AG04450 (cell line): ENCODE results near the gene FANCD2. TPM values are rescaled to one million over a fixed set of nuclear protein-coding genes. Genes with fewer than 3 reads are reported as not detected.
"Not testable (repeated sequence)": the region's sequence is repeated elsewhere in the genome, so short reads cannot be mapped to it uniquely, and the experiment has no call there.

Experiments
- CTCF ChIA-PET: fragments of 300-600, 350-600 bp; formaldehyde crosslinking; extraction: SDS; loops from one replicate; lab custom pipeline; 2022; ENCODE audit warnings: antibody characterized with exemption, inconsistent platforms; lab: Charles Lee
- POLR2A ChIA-PET: fragments of 350-600 bp; formaldehyde crosslinking; extraction: SDS; loops from one replicate; lab custom pipeline; 2021; ENCODE audit warnings: antibody characterized with exemption, inconsistent platforms; lab: Yijun Ruan, JAX
- DNase-seq: peaks from one replicate; pipeline ENCODE4 v3.0.0-alpha.2; 2011; ENCODE audit warnings: low read depth, low spot score
- H3K27ac ChIP-seq: one replicate; pipeline ENCODE4 v1.5.1; 2012; ENCODE audit warnings: low read depth, low read length, control low read depth
- H3K27me3 ChIP-seq: one replicate; pipeline ENCODE4 v1.6.0; 2012; ENCODE audit warnings: low read length; ENCODE audit not compliant: control insufficient read depth, insufficient read depth
- H3K4me3 ChIP-seq: 2 replicates; pipeline ENCODE4 v1.5.1; 2011; ENCODE audit warnings: mild to moderate bottlenecking, low read depth, low read length, control low read depth
- H3K9me3 ChIP-seq: 2 replicates; pipeline ENCODE4 v1.5.1; 2012; ENCODE audit warnings: low read length; ENCODE audit not compliant: control insufficient read depth, insufficient read depth
- CTCF ChIP-seq: IDR thresholded peaks from 2 replicates; pipeline ENCODE4 v1.5.1; 2011; ENCODE audit warnings: low read depth, low read length, control low read depth, inconsistent platforms
- polyA plus RNA-seq: library from polyadenylated mRNA; depleted of rRNA; stranded (reverse); fragments of >200 nt; gene quantifications from 2 replicates; pipeline ENCODE4 v1.2.3, GENCODE V29; 2011

FANCD2 gene
- polyA plus RNA-seq, 1 experiment: 5.4 TPM

DNA sequence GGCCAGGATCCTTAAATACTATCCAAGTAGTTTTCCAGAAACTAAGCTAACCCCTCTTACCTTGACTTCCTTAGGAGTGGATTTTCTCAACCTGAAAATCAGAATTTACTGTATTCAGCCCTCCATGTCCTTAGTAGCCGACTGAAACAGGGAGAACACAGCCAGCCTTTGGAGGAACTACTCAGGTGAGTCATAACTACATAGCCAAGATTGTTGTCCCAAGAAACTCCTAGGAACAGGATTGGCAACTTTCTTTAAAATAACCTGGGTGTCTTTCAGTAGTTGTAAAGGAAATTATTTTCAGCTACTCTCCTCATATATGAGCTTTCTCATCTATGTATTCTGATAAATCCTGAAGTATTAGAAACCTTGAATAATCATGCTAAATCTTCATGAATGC lies 59.5 kb downstream of the FANCD2 start:
- no peak for DNase-seq
- no peak for TF ChIP-seq CTCF
- CTCF ChIA-PET: no interaction called here
- POLR2A ChIA-PET: interaction anchor here (1.6 kb wide), 1 partner anchor 56 kb away, joined by 3 read pairs; the partner anchor contains the start of gene VHL
- Histone ChIP-seq H3K9me3 (no peaks in the 10 kb centered on the region), H3K27me3 (no peaks in the 10 kb centered on the region), H3K4me3 (no peak overlapping the region), H3K27ac (no peak overlapping the region)

GRCh38 chr3:10088256-10088655 lies 62.0 kb downstream of the FANCD2 start:
- TF ChIP-seq CTCF: no peak
- DNase-seq: no peak
- ChIA-PET CTCF (no interaction called here), POLR2A (no interaction called here)
- H3K4me3 ChIP-seq: no peak overlapping the region
- H3K27me3 ChIP-seq: no peaks in the 10 kb centered on the region
- H3K9me3 ChIP-seq: no peaks in the 10 kb centered on the region
- no peak overlapping the region for H3K27ac ChIP-seq

DNA sequence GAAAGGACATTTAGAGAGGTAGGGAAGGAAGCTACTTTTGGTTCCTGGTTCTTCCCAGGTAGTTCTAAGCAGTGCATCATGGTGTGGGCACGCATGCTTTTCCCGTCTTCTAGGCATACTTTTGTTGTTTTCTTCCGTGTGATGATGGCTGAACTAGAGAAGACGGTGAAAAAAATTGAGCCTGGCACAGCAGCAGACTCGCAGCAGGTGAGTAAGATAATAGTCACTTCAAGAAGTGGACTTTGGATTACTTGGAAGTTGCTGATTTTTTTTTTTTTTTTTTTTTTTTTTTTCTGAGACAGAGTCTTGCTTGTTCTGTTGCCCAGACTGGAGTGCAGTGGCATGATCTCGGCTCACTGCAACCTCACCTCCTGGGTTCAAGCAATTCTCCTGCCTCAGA lies 63.9 kb downstream of the FANCD2 start:
- Histone ChIP-seq H3K27me3 (no peaks in the 10 kb centered on the region), H3K27ac (no peak overlapping the region), H3K4me3 (no peak overlapping the region), H3K9me3 (no peaks in the 10 kb centered on the region)
- CTCF ChIA-PET: no interaction called here
- no peak for TF ChIP-seq CTCF
- POLR2A ChIA-PET: no interaction called here
- no peak for DNase-seq

DNA sequence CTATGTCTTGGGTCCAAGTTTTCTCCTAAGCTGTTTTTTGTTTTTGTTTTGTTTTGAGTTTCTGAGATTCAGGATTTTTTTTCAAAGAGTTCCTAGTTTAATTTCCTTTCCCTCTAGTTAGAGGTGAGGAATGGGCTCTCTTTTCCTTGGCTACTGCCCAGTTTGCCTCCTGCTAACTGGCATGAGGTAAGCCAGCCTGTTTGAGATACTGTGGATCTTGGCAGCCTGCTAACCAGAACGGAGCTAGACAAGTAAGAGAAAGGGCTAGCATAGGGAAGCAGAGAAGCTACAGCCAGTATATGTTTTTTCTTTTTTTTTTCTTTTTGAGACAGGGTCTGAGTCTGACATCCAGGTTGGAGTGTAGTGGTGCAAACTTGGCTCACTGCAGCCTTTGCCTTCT lies 64.5 kb downstream of the FANCD2 start:
- CTCF ChIA-PET, POLR2A ChIA-PET, H3K9me3 ChIP-seq, H3K27ac ChIP-seq, DNase-seq, H3K4me3 ChIP-seq, H3K27me3 ChIP-seq: not testable (repeated sequence)

DNA sequence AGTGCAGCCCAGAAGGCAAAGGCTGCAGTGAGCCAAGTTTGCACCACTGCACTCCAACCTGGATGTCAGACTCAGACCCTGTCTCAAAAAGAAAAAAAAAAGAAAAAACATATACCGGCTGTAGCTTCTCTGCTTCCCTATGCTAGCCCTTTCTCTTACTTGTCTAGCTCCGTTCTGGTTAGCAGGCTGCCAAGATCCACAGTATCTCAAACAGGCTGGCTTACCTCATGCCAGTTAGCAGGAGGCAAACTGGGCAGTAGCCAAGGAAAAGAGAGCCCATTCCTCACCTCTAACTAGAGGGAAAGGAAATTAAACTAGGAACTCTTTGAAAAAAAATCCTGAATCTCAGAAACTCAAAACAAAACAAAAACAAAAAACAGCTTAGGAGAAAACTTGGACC lies 65.2 kb downstream of the FANCD2 start:
- DNase-seq, CTCF ChIA-PET, POLR2A ChIA-PET, H3K27me3 ChIP-seq, H3K4me3 ChIP-seq, H3K9me3 ChIP-seq, H3K27ac ChIP-seq: not testable (repeated sequence)

DNA sequence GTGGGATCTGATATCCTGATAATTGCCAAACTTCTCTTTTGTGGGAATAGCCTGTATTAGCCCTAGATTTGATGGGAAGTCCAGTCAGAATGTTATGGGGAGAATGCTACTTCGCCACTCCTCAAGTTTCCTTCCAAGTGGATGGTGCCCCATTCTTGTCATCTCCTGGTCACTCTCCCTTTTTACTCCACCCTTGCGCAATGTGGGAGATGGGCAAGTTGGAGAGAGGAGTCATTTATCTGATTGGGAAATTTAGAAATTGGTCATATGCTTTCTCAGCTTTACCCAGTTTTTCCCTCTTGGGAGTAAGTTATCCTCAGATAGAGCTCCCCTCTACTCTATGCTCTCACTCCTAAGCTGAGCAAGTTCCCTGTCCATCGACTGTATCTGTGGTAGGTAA lies 67.4 kb downstream of the FANCD2 start:
- no peak for DNase-seq
- H3K27ac ChIP-seq: no peak overlapping the region
- CTCF ChIA-PET: no interaction called here
- H3K4me3 ChIP-seq: no peak overlapping the region
- H3K27me3 ChIP-seq: no peaks in the 10 kb centered on the region
- H3K9me3 ChIP-seq: no peaks in the 10 kb centered on the region
- POLR2A ChIA-PET: no interaction called here
- no peak for TF ChIP-seq CTCF
